ENCODE measurements around the gene RARA. TPM values are rescaled to one million over a fixed set of nuclear protein-coding genes. Genes with fewer than 3 reads are reported as not detected.

The RARA gene
- total RNA-seq, 2 donors from 2014 or later = 22.7 to 27.6 TPM

GRCh38 chr17:40354221-40355122 lies 45.5 kb downstream of the RARA start:
- no peak overlapping the region for H3K27ac Mint-ChIP-seq
- no peak overlapping the region for H3K4me3 Mint-ChIP-seq
- Histone ChIP-seq H3K36me3 (ENCODE audit: control insufficient read depth, insufficient read depth, low read length) (peaks cover 43% of the 10 kb centered on the region), H3K27ac (ENCODE audit: low read depth, low read length) (peak overlapping the region; percentile 32), H3K9ac (ENCODE audit: extremely low read depth, low read length, poor library complexity, severe bottlenecking) (no peak overlapping the region), H3K4me3 (ENCODE audit: low read length) (no peak overlapping the region), H3K9me3 (ENCODE audit: control insufficient read depth, low read length) (no peaks in the 10 kb centered on the region), H3K4me1 (ENCODE audit: control insufficient read depth, insufficient read depth, low read length) (no peaks in the 10 kb centered on the region), H3K27me3 (ENCODE audit: control insufficient read depth, insufficient read depth, low read length, poor library complexity, severe bottlenecking) (no peaks in the 10 kb centered on the region)
- peak; percentile 53 for DNase-seq
- no peak for TF ChIP-seq CTCF (conservative IDR thresholded peaks at IDR 0.05)
- H3K4me1 Mint-ChIP-seq = peaks cover 20% of the 10 kb centered on the region
- WGBS, 2 experiments (ENCODE audit: insufficient coverage in 1 of 2, insufficient read length in 1 of 2) = 90 to 95% methylated on average over 22 to 30 of the region's 30 CpGs
- H3K27me3 Mint-ChIP-seq (ENCODE audit: insufficient read depth) = peaks cover 5% of the 10 kb centered on the region
- H3K36me3 Mint-ChIP-seq (ENCODE audit: low read depth) = peaks cover 37% of the 10 kb centered on the region
- no peaks in the 10 kb centered on the region for H3K9me3 Mint-ChIP-seq

DNA sequence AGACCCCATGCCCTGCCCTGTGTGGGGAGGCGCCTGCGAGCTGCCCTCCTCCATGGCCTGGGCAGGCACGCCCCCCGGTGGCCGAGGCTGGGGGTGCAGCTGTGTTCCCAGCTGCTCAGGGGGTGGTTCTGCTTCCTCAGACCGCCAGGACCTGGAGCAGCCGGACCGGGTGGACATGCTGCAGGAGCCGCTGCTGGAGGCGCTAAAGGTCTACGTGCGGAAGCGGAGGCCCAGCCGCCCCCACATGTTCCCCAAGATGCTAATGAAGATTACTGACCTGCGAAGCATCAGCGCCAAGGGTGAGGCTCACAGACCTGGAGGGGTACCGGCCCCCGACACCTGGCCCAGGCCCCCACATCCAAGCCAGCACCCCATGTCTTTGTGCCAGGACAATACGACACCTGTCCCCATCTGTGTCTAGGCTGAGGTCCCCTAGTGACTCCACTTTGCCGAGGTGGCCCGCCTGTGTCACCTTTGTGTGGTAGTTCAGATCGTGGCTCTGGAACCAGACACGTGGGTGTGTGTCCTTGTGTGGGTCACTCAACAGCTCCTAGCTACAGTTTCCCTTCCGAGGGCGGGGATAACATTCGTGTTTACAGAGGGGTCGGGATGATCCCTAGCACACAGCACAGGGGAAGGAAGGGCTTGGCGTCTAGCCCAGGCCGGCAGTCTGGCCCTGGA lies 46.3 kb downstream of the RARA start:
- DNase-seq = peak; percentile 100
- H3K4me1 Mint-ChIP-seq = peaks cover 16% of the 10 kb centered on the region
- peaks cover 11% of the 10 kb centered on the region for H3K27me3 Mint-ChIP-seq (ENCODE audit: insufficient read depth)
- Histone ChIP-seq H3K27ac (ENCODE audit: low read depth, low read length) (no peak overlapping the region), H3K9ac (ENCODE audit: extremely low read depth, low read length, poor library complexity, severe bottlenecking) (no peak overlapping the region), H3K9me3 (ENCODE audit: control insufficient read depth, low read length) (no peaks in the 10 kb centered on the region), H3K36me3 (ENCODE audit: control insufficient read depth, insufficient read depth, low read length) (peaks cover 35% of the 10 kb centered on the region), H3K27me3 (ENCODE audit: control insufficient read depth, insufficient read depth, low read length, poor library complexity, severe bottlenecking) (no peaks in the 10 kb centered on the region), H3K4me3 (ENCODE audit: low read length) (no peak overlapping the region), H3K4me1 (ENCODE audit: control insufficient read depth, insufficient read depth, low read length) (no peaks in the 10 kb centered on the region)
- H3K9me3 Mint-ChIP-seq = no peaks in the 10 kb centered on the region
- peaks cover 30% of the 10 kb centered on the region for H3K36me3 Mint-ChIP-seq (ENCODE audit: low read depth)
- no peak overlapping the region for H3K27ac Mint-ChIP-seq
- no peak overlapping the region for H3K4me3 Mint-ChIP-seq
- peak; percentile 99 for TF ChIP-seq CTCF (conservative IDR thresholded peaks at IDR 0.05)
- 69 to 72% methylated on average over 24 to 29 of the region's 29 CpGs for WGBS, 2 experiments (ENCODE audit: insufficient coverage in 1 of 2, insufficient read length in 1 of 2)

DNA sequence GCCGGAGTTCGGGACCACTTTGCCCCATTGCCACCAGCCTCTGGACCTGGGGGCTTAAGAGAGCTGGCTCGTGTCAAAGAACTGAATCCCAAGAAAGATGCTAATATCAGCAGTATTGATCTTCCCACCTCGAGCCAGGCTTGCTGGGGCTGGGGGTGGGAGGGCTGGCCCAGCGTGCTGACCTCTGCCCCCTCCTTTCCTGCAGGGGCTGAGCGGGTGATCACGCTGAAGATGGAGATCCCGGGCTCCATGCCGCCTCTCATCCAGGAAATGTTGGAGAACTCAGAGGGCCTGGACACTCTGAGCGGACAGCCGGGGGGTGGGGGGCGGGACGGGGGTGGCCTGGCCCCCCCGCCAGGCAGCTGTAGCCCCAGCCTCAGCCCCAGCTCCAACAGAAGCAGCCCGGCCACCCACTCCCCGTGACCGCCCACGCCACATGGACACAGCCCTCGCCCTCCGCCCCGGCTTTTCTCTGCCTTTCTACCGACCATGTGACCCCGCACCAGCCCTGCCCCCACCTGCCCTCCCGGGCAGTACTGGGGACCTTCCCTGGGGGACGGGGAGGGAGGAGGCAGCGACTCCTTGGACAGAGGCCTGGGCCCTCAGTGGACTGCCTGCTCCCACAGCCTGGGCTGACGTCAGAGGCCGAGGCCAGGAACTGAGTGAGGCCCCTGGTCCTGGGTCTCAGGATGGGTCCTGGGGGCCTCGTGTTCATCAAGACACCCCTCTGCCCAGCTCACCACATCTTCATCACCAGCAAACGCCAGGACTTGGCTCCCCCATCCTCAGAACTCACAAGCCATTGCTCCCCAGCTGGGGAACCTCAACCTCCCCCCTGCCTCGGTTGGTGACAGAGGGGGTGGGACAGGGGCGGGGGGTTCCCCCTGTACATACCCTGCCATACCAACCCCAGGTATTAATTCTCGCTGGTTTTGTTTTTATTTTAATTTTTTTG lies 47.1 kb downstream of the RARA start:
- Histone ChIP-seq H3K4me3 (ENCODE audit: low read length) (no peak overlapping the region), H3K4me1 (ENCODE audit: control insufficient read depth, insufficient read depth, low read length) (no peaks in the 10 kb centered on the region), H3K27ac (ENCODE audit: low read depth, low read length) (no peak overlapping the region), H3K27me3 (ENCODE audit: control insufficient read depth, insufficient read depth, low read length, poor library complexity, severe bottlenecking) (no peaks in the 10 kb centered on the region), H3K36me3 (ENCODE audit: control insufficient read depth, insufficient read depth, low read length) (peaks cover 34% of the 10 kb centered on the region), H3K9me3 (ENCODE audit: control insufficient read depth, low read length) (no peaks in the 10 kb centered on the region), H3K9ac (ENCODE audit: extremely low read depth, low read length, poor library complexity, severe bottlenecking) (no peak overlapping the region)
- H3K9me3 Mint-ChIP-seq = no peaks in the 10 kb centered on the region
- peaks cover 29% of the 10 kb centered on the region for H3K36me3 Mint-ChIP-seq (ENCODE audit: low read depth)
- H3K4me1 Mint-ChIP-seq = peaks cover 11% of the 10 kb centered on the region
- peaks cover 15% of the 10 kb centered on the region for H3K27me3 Mint-ChIP-seq (ENCODE audit: insufficient read depth)
- no peak overlapping the region for H3K27ac Mint-ChIP-seq
- no peak for TF ChIP-seq CTCF (conservative IDR thresholded peaks at IDR 0.05)
- no peak overlapping the region for H3K4me3 Mint-ChIP-seq
- no peak for DNase-seq
- 90 to 95% methylated on average over 13 to 31 of the region's 33 CpGs for WGBS, 2 experiments (ENCODE audit: insufficient coverage in 1 of 2, insufficient read length in 1 of 2)
